Placental epithelial cell (primary cell): ENCODE results near the gene ZNF419. TPM values are rescaled to one million over a fixed set of nuclear protein-coding genes. Genes with fewer than 3 reads are reported as not detected.

ENCODE experiments used
- small RNA-seq: library from RNA; depleted of rRNA; stranded (forward); fragments of <200 nt; gene quantifications from one replicate; pipeline ENCODE3, GENCODE V24; 2012
- total RNA-seq: library from RNA; depleted of rRNA; stranded (reverse); fragments of >200 nt; gene quantifications from 2 replicates; pipeline ENCODE4 v1.2.3, GENCODE V29; 2012

The ZNF419 gene
- total RNA-seq: 7.8 and 10.6 TPM in 2 replicates

GRCh38 chr19:57487477-57488298 is at the start of gene ZNF419:
Gene ZNF419 (plus strand): TSS chr19:57487750. CDS start chr19:57487951, 201 bp downstream.

GRCh38 chr19:57477191-57478008 is 10.2 kb upstream of the ZNF419 start, which contains the start of gene ZNF772:
Gene ZNF772 (minus strand): TSS chr19:57477566. CDS start chr19:57477309, 257 bp downstream.

GRCh38 chr19:57499680-57500395 is 12.3 kb downstream of the ZNF419 start, which contains the start of gene ZNF773:
Gene ZNF773 (plus strand): TSS chr19:57499938. CDS start chr19:57500081, 143 bp downstream.

DNA sequence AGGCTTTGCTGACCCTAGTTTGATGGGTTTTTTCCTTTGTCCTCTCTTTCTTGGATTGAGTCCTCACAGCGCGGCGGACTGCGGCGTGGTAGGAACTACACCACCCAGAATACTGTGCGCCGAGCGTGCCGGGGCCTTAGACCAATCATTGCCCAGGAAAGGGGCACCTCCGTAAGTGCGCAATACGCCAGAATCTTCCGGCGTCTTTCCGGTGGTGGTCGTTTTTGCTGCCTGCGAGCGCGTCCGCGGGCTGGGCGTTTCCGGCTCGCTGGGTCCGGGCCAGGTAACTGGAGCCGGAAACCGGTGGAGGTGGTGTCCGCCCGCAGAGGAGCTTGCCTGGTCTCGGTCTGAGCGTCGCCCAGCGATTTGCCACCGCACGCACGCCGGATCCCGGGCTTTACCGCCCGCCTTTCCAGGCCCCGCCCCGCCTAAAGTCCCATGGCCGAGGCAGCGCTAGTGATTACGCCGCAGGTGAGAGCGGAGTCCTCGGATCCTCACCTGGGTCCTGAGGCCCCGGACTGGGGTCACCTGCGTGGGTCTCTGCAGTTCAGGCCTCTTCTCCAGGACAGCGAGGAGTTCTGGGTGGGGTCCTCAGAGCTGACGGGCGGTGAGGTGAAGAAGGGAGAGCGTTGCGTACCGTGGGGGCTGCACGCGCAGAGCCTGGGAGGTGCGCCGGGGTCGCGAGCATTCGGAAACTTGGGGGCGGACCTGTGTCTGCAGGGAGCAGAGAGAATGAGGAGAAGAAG is 39.8 kb downstream of the ZNF419 start, which contains the start of gene ZNF549:
Gene ZNF549 (plus strand): TSS at position 221 of the 746 bp plus-strand sequence. CDS start 218 bp downstream, at position 439.

Small RNA genes within 50 kb of the gene (small RNA-seq; reads per million reads assigned to genes)
- not detected for gene VN1R107P

Other genes starting within 250 kb of the ZNF419 start
- 35.4 and 40.4 TPM in 2 replicates for gene ZNF805, start 247.1 kb upstream of the ZNF419 start, total RNA-seq
- 95.8 and 102 TPM in 2 replicates for gene ZNF460, start 207.3 kb upstream of the ZNF419 start, total RNA-seq
- 12.5 and 14.1 TPM in 2 replicates for gene ZNF543, start 167.3 kb upstream of the ZNF419 start, total RNA-seq
- 12.6 TPM in 2 replicates for gene ZNF304, start 136.5 kb upstream of the ZNF419 start, total RNA-seq
- gene TRAPPC2B, start 124.2 kb upstream of the ZNF419 start, total RNA-seq: 13.0 and 15.3 TPM in 2 replicates
- gene ZNF547, start 124.2 kb upstream of the ZNF419 start, total RNA-seq: 3.9 and 4.6 TPM in 2 replicates
- 22.7 and 29.4 TPM in 2 replicates for gene ZNF548, start 97.9 kb upstream of the ZNF419 start, total RNA-seq
- gene ZNF17, start 76.6 kb upstream of the ZNF419 start, total RNA-seq: 12.9 and 16.9 TPM in 2 replicates
- gene ZNF749, start 52.4 kb upstream of the ZNF419 start, total RNA-seq: 14.1 and 16.5 TPM in 2 replicates
- gene VN1R1, start 30.6 kb upstream of the ZNF419 start, total RNA-seq: 0.11 and 0.39 TPM in 2 replicates
- gene ZNF772, start 10.2 kb upstream of the ZNF419 start, total RNA-seq: 21.9 and 22.0 TPM in 2 replicates
- gene ZNF773, start 12.2 kb downstream of the ZNF419 start, total RNA-seq: 10.8 and 18.8 TPM in 2 replicates
- gene ZNF549, start 39.6 kb downstream of the ZNF419 start, total RNA-seq: 5.3 and 5.9 TPM in 2 replicates
- gene ZNF550, start 72.1 kb downstream of the ZNF419 start, total RNA-seq: 10.2 and 13.0 TPM in 2 replicates
- gene ZNF416, start 91.2 kb downstream of the ZNF419 start, total RNA-seq: 7.5 and 8.0 TPM in 2 replicates
- gene ZIK1, start 96.4 kb downstream of the ZNF419 start, total RNA-seq: 9.9 and 13.3 TPM in 2 replicates
- 3.7 and 6.7 TPM in 2 replicates for gene ZNF530, start 112.1 kb downstream of the ZNF419 start, total RNA-seq
- gene ZNF134, start 126.5 kb downstream of the ZNF419 start, total RNA-seq: 23.9 and 26.6 TPM in 2 replicates
- gene ZNF211, start 145.4 kb downstream of the ZNF419 start, total RNA-seq: 19.1 and 21.2 TPM in 2 replicates
- gene ZSCAN4, start 181.2 kb downstream of the ZNF419 start, total RNA-seq: 0.22 and 0.39 TPM in 2 replicates
- 12.5 and 13.0 TPM in 2 replicates for gene ZNF551, start 194.2 kb downstream of the ZNF419 start, total RNA-seq
- 5.1 and 14.9 TPM in 2 replicates for gene ZNF154, start 221.5 kb downstream of the ZNF419 start, total RNA-seq
- gene ZNF671, start 239.9 kb downstream of the ZNF419 start, total RNA-seq: 12.5 and 12.6 TPM in 2 replicates